CD4-positive, CD25-positive, alpha-beta regulatory T cell (primary cell): ENCODE measurements around the gene DEFB131B. TPM values are rescaled to one million over a fixed set of nuclear protein-coding genes. Genes with fewer than 3 reads are reported as not detected.

Experiments
- ATAC-seq, 2 donors: fragments of 150-1000 bp; cut with Tn5 transposase; one replicate each; pipeline ENCODE4 v1.10.0; 2021; ENCODE audit warnings: low read depth in 2 of 2, moderate number of reproducible peaks in 2 of 2, moderate library complexity in 1 of 2
- DNase-seq, 3 donors: peaks; one replicate each; pipeline versions ENCODE4 v3.0.0 to v3.0.0-alpha.2; 2012 to 2022; ENCODE audit warnings: mixed read lengths in 1 of 3
- H3K27ac ChIP-seq: one replicate; pipeline ENCODE4 v1.7.0; 2013; ENCODE audit warnings: mild to moderate bottlenecking, low read length; ENCODE audit not compliant: insufficient read depth, poor library complexity, severe bottlenecking
- H3K27me3 ChIP-seq: one replicate; pipeline ENCODE4 v1.7.0; 2013; ENCODE audit warnings: low read length; ENCODE audit not compliant: control insufficient read depth, insufficient read depth
- H3K36me3 ChIP-seq: one replicate; pipeline ENCODE4 v1.7.0; 2013; ENCODE audit warnings: mild to moderate bottlenecking, low read length, moderate library complexity; ENCODE audit not compliant: control insufficient read depth, insufficient read depth
- H3K4me1 ChIP-seq: 2 replicates; pipeline ENCODE4 v1.7.0; 2013; ENCODE audit warnings: mild to moderate bottlenecking, low read length; ENCODE audit not compliant: insufficient read depth, control insufficient read depth, poor library complexity, severe bottlenecking
- H3K4me3 ChIP-seq: one replicate; pipeline ENCODE4 v1.7.0; 2013; ENCODE audit warnings: low read depth, mild to moderate bottlenecking, low read length, moderate library complexity
- H3K9me3 ChIP-seq, 2 experiments: 1 replicate in 1 of 2; 2 replicates in 1 of 2; pipeline ENCODE4 v1.7.0; 2013; ENCODE audit warnings: low read length in 2 of 2, mild to moderate bottlenecking in 1 of 2, moderate library complexity in 1 of 2; ENCODE audit not compliant: control insufficient read depth in 2 of 2
- H3K27ac Mint-ChIP-seq, 3 donors: one replicate each; pipeline ENCODE4 v1.8.0; 2020 to 2022; ENCODE audit warnings: mild to moderate bottlenecking in 3 of 3, mixed read lengths in 3 of 3, moderate library complexity in 2 of 3
- H3K27me3 Mint-ChIP-seq: one replicate; pipeline ENCODE4 v1.8.0; 2022; ENCODE audit warnings: mild to moderate bottlenecking, mixed read lengths
- H3K36me3 Mint-ChIP-seq: one replicate; pipeline ENCODE4 v1.8.0; 2020; ENCODE audit warnings: mixed read lengths
- H3K4me1 Mint-ChIP-seq, 4 donors: one replicate each; pipeline ENCODE4 v1.8.0; 2020 to 2022; ENCODE audit warnings: mixed read lengths in 4 of 4, mild to moderate bottlenecking in 1 of 4
- H3K4me3 Mint-ChIP-seq, 4 donors: one replicate each; pipeline ENCODE4 v1.8.0; 2020 to 2022; ENCODE audit warnings: mild to moderate bottlenecking in 4 of 4, mixed read lengths in 4 of 4, moderate library complexity in 3 of 4
- H3K9me3 Mint-ChIP-seq, 7 donors: one replicate each; pipeline ENCODE4 v1.8.0; 2020 to 2022; ENCODE audit warnings: mixed read lengths in 7 of 7, mild to moderate bottlenecking in 3 of 7, moderate library complexity in 2 of 7
- polyA plus RNA-seq, 4 donors: library from polyadenylated mRNA; unstranded; fragments of 300-500 nt; fragmentation: Illumina TruSeq; gene quantifications; one replicate each; pipeline ENCODE4 v1.2.3, GENCODE V29; 2021
- total RNA-seq: library from RNA; stranded (reverse); gene quantifications from one replicate; pipeline ENCODE4 v1.2.3, GENCODE V29; 2022

Gene DEFB131B
- total and polyA plus RNA-seq, 5 donors from 2014 or later = not detected

GRCh38 chr11:71929491-71929890 is 51.2 kb downstream of the DEFB131B start:
- H3K27me3 Mint-ChIP-seq = peaks cover 6% of the 10 kb centered on the region
- peak overlapping the region; percentile 99 for H3K4me3 ChIP-seq
- no peaks in the 10 kb centered on the region for H3K9me3 Mint-ChIP-seq
- H3K4me3 Mint-ChIP-seq = peak overlapping the region; percentile 94 to 99 (median 98)
- H3K9me3 ChIP-seq = no peaks in the 10 kb centered on the region
- H3K4me1 Mint-ChIP-seq = peaks cover 23 to 71% (median 55%) of the 10 kb centered on the region in 4 donors
- peaks cover 27% of the 10 kb centered on the region for H3K4me1 ChIP-seq
- DNase-seq = no peak
- H3K27me3 ChIP-seq = no peaks in the 10 kb centered on the region
- ATAC-seq = no peak
- H3K36me3 ChIP-seq = no peaks in the 10 kb centered on the region
- H3K27ac Mint-ChIP-seq = peak overlapping the region; percentile 56 to 99 (median 99)
- H3K36me3 Mint-ChIP-seq = peaks cover 5% of the 10 kb centered on the region
- H3K27ac ChIP-seq = peak overlapping the region; percentile 93

DNA sequence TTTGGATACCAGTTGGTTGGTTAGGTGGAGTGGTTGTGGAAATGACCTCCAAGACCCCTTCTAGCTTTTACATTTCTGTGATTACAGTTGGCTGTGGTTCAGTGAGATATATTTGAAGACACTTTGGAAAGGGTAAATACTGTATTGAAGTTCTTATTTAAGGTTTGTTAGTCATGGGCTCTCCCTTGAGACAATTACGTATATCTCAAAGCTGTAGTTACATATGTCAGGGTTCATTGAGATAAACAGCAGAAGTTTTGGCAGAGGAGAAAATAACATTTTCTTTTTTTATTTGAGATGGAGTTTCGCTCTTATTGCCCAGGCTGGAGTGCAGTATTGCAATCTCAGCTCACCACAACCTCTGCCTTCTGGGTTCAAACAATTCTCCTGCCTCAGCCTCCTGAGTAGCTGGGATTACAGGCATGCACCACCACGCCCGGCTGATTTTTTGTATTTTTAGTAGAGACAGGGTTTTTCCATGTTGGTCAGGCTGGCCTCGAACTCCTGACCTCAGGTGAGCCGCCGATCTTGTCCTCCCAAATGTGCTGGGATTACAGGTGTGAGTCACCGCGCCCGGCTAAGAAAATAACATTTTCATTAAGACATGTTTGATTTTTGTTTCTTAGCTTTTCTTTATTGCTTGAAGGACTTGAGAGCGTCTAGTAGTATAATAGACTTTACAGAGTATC is 52.4 kb downstream of the DEFB131B start:
- ATAC-seq (no peak), DNase-seq (no peak)
- Mint-ChIP-seq H3K36me3 (no peaks in the 10 kb centered on the region), H3K4me1 (peaks cover 25 to 72% (median 53%) of the 10 kb centered on the region in 4 donors), H3K27me3 (peaks cover 6% of the 10 kb centered on the region), H3K27ac (peak overlapping the region in 2 of 3 donors; percentile 36 to 38), H3K4me3 (peak overlapping the region; percentile 88 to 99 (median 96)), H3K9me3 (no peaks in the 10 kb centered on the region)
- no peaks in the 10 kb centered on the region for H3K9me3 ChIP-seq
- peaks cover 27% of the 10 kb centered on the region for H3K4me1 ChIP-seq
- no peaks in the 10 kb centered on the region for H3K27me3 ChIP-seq
- peak overlapping the region; percentile 46 for H3K4me3 ChIP-seq
- no peaks in the 10 kb centered on the region for H3K36me3 ChIP-seq
- no peak overlapping the region for H3K27ac ChIP-seq

DNA sequence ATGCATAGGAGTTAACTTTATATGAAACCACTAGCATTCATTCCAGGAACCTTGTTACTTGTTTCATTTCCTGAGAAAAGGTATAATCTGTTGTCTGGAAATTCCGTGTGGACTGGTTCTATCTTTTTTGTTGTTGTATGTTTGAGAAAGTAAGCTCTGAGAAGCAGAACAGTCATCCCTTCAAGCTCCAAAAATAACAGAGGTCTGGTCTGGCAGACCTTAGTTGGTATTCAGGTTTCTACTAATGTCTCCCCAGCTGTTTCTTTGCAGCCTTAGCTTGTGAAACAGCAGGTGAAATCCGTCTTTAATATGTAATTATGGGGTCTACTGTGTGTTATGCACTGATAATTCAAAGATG is 53.0 kb downstream of the DEFB131B start:
- Histone ChIP-seq H3K36me3 (no peaks in the 10 kb centered on the region), H3K4me1 (peaks cover 27% of the 10 kb centered on the region), H3K27me3 (no peaks in the 10 kb centered on the region), H3K4me3 (peak overlapping the region; percentile 46), H3K27ac (no peak overlapping the region), H3K9me3 (no peaks in the 10 kb centered on the region)
- Mint-ChIP-seq H3K4me3 (peak overlapping the region; percentile 56 to 98 (median 91)), H3K27me3 (peaks cover 6% of the 10 kb centered on the region), H3K9me3 (no peaks in the 10 kb centered on the region), H3K27ac (peak overlapping the region in 1 of 3 donors; percentile 83), H3K36me3 (no peaks in the 10 kb centered on the region), H3K4me1 (peaks cover 25 to 72% (median 53%) of the 10 kb centered on the region in 4 donors)
- no peak for DNase-seq
- ATAC-seq = no peak

DNA sequence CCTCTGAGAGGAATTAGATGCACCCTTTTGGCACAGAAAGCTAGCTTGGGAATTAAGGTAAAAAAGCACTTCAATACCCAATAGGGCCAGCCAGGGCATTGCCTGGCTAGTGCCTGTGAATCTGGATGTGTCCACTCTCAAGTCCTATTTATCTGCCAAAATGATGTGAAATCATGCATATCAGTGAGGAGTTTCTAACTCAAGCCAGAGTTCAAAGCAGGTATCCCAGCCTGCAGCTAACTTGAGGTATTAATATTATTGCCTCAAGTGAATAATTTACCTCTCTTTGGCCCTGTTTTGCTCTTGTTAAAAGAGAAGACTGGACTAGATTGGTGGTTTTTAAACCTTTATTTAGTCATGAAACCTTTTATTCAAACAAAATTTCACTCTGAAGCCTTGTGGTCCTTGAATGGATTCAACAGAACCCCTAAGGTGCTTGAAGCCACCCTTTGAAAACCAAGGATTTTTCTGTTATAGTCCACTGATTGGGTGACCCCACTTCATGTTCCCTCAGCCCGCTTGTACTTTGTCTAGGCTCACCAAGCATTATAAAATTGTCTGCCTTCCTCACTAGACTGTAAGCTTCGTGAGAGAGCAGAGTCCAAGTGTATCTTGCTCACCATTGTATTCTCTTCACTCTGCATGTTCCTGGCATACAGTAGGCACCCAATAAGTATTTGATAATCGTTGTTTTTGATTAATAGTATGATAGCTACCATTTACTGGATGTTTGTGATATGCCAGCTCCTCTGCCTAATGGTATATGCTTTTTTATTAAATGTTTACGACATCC is 55.1 kb downstream of the DEFB131B start:
- DNase-seq (no peak), ATAC-seq (no peak)
- Mint-ChIP-seq H3K4me1 (peaks cover 32 to 55% (median 46%) of the 10 kb centered on the region in 4 donors), H3K27me3 (peaks cover 5% of the 10 kb centered on the region), H3K4me3 (no peak overlapping the region), H3K36me3 (peaks cover 8% of the 10 kb centered on the region), H3K9me3 (no peaks in the 10 kb centered on the region), H3K27ac (no peak overlapping the region)
- Histone ChIP-seq H3K4me1 (peaks cover 13% of the 10 kb centered on the region), H3K9me3 (no peaks in the 10 kb centered on the region), H3K36me3 (peaks cover 6% of the 10 kb centered on the region), H3K4me3 (no peak overlapping the region), H3K27me3 (no peaks in the 10 kb centered on the region), H3K27ac (no peak overlapping the region)

Other genes starting within 250 kb of the DEFB131B start
- not detected for gene DEFB108B, start 45.3 kb upstream of the DEFB131B start, total RNA-seq
- not detected for gene DEFB108B, start 45.3 kb upstream of the DEFB131B start, polyA plus RNA-seq
- gene XNDC1N, start 50.1 kb downstream of the DEFB131B start, total RNA-seq = 21.7 TPM
- 1 to 10 TPM; 4.7 to 9.6 (median 6.3) TPM for gene XNDC1N, start 50.1 kb downstream of the DEFB131B start, polyA plus RNA-seq
- 23.6 TPM for gene RNF121, start 50.6 kb downstream of the DEFB131B start, total RNA-seq
- gene RNF121, start 50.6 kb downstream of the DEFB131B start, polyA plus RNA-seq = 10 to 100 TPM in 2 of 4 donors, 1 to 10 TPM in 2; 8.8 to 13.1 (median 10.2) TPM
- 22.8 TPM for gene IL18BP, start 120.5 kb downstream of the DEFB131B start, total RNA-seq
- gene IL18BP, start 120.5 kb downstream of the DEFB131B start, polyA plus RNA-seq = 10 to 100 TPM; 10.4 to 19.1 (median 12.5) TPM
- gene NUMA1, start 202.1 kb downstream of the DEFB131B start, total RNA-seq = 272 TPM
- gene NUMA1, start 202.1 kb downstream of the DEFB131B start, polyA plus RNA-seq = 10 to 100 TPM; 14.0 to 27.2 (median 20.5) TPM
- gene LRRC51, start 202.4 kb downstream of the DEFB131B start, total RNA-seq = 1.5 TPM
- 1 to 10 TPM; 2.8 to 9.4 (median 6.3) TPM for gene LRRC51, start 202.4 kb downstream of the DEFB131B start, polyA plus RNA-seq
- gene LAMTOR1, start 224.8 kb downstream of the DEFB131B start, total RNA-seq = 48.5 TPM
- gene LAMTOR1, start 224.8 kb downstream of the DEFB131B start, polyA plus RNA-seq = 100 to 1,000 TPM in 3 of 4 donors, 10 to 100 TPM in 1; 69.2 to 116 (median 102) TPM
- gene TOMT, start 227.5 kb downstream of the DEFB131B start, total RNA-seq = not detected
- not detected for gene TOMT, start 227.5 kb downstream of the DEFB131B start, polyA plus RNA-seq
- gene ANAPC15, start 234.2 kb downstream of the DEFB131B start, total RNA-seq = 46.3 TPM
- gene ANAPC15, start 234.2 kb downstream of the DEFB131B start, polyA plus RNA-seq = 100 to 1,000 TPM in 2 of 4 donors, 10 to 100 TPM in 2; 86.1 to 103 (median 98.4) TPM